SK-N-MC (cell line): ENCODE results near the gene RAG1.

Source experiments
- EZH2 ChIP-seq: fragments of 200-600 bp; sonication (generic); IDR thresholded peaks from one replicate; pipeline ENCODE4 v1.6.1; 2017; ENCODE audit warnings: antibody characterized with exemption
- FOXP2 ChIP-seq: optimal IDR thresholded peaks from 2 replicates; pipeline ENCODE3; 2011; ENCODE audit warnings: mild to moderate bottlenecking, moderate library complexity; ENCODE audit not compliant: insufficient read depth; ENCODE audit errors: extremely low read length, control extremely low read depth
- POLR2AphosphoS5 ChIP-seq: IDR thresholded peaks from 2 replicates; pipeline ENCODE4 v1.6.1; 2012; ENCODE audit warnings: mild to moderate bottlenecking, low read depth, low read length, borderline replicate concordance

GRCh38 chr11:36578458-36578857 is 10.7 kb downstream of the RAG1 start:
- TF ChIP-seq POLR2AphosphoS5, result no peak
- no peak for TF ChIP-seq EZH2
- TF ChIP-seq FOXP2, result no peak
